Activated CD8-positive, alpha-beta memory T cell treated with anti-CD3 and anti-CD28 coated beads, Interleukin-2, amount 50 U/mL, for 1 hour (primary cell): Measurements from ENCODE around the gene ELMOD1.

Experiments
- DNase-seq: peaks from one replicate; pipeline ENCODE4 v3.0.0-alpha.2; 2020; ENCODE audit errors: extremely low read depth

ELMOD1 gene

DNA sequence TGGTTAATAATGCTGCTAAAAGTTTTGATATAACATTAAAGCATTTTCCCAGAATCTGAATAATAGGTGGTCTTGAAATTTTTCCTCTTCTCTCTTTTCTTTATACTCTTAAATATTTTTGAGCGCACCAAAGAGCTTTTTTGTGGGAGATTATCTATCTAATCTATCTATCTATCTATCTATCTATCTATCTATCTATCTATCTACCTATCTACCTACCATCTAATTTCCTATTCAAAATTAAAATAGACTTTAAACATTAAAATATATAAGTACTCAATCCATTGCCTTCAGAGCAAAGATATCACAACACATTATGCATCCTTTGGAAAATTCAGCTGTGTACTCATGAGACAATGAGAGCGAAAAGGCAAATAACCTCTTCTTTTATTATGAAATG is 55.8 kb downstream of the ELMOD1 start:
- no peak for DNase-seq

DNA sequence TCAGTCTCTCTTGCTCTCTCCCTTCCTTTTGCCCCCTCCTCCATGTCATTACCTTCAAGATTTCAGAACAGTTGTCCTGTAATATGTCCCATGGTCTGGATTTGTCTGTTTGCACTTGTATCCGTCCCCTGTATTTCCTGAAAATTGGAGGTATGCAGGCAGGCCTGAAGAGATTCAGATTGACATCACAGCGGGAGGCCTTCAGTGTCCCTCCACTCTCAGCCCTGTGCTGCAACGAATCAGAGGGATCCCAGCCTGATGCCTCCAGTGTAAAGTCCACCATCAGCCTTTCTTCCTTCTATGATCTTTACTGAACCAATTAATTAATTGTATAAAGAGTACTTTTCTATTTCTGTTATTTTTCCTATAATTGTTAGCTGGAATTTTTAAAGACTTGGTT is 57.3 kb downstream of the ELMOD1 start:
- no peak for DNase-seq

DNA sequence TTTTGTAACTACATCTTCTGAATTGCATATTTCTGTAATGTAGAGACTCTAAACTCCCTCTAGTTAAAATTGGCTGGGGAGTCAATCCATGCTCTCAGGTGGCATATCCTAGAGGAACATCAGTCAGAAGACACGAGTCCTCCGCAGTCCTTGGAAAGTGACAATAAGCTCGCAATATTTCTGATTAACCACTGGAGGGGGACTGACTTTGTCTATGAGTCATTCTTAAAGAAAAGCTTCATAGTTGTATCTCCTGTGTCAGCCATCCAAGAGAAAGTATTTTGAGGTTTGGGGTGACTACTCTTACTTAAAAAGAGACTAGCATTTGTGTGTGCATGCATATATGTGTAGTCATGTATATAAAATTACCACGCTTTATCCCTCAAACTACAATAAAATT is 60.7 kb downstream of the ELMOD1 start:
- DNase-seq, result no peak

DNA sequence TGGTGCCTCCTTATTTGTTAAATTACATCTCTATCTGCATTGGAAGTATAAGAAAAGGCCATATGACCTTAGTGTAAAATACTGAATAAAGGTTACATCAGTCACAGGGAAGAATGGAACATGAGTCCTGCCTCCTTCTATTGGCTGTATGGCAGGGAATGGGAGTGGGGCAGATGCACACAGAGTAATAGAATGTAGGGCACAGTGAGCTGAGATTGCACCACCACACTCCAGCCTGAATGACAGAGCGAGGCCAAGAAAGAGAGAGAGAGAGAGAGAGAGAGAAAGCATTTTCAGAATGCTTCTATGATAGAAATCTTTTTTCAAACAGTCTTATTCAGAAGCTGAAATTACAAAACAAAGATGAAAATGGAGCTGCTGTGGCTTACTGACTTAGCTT is 62.1 kb downstream of the ELMOD1 start:
- no peak for DNase-seq

DNA sequence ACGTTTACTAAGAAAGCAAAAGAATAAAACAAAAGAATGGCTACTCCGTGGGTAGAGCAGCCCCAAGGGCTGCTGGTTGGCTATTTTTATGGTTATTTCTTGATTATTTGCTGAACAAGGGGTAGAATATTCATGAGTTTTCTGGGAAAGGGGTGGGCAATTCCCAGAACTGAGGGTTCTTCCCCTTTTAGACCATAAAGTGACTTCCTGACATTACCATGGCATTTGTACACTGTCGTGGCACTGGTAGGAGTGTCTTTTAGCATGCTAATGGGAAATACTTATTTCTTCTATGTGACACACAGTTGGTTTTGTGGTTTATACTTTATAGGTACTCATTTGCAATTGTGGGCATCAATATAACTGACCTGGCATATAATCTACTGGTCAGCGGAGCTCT is 64.7 kb downstream of the ELMOD1 start:
- no peak for DNase-seq

DNA sequence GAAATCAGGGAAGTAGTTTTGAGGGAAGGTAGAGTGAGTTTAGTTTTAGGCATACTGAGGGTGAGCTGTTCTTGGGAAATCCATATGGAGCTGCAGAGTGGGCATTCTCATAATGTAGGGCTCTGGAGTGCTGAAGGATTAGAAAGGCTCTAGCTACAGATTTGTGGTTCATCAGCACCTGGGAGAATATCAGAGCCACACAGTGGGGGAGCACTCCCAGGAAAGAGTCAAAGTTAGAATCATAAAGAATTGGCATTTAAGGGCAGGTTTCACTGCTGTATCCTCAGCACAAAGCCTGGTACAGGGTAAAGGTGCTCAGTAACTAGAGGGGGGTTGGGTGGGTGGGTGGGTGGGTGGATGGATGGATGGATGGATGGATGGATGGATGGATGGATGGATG is 68.4 kb downstream of the ELMOD1 start:
- no peak for DNase-seq

DNA sequence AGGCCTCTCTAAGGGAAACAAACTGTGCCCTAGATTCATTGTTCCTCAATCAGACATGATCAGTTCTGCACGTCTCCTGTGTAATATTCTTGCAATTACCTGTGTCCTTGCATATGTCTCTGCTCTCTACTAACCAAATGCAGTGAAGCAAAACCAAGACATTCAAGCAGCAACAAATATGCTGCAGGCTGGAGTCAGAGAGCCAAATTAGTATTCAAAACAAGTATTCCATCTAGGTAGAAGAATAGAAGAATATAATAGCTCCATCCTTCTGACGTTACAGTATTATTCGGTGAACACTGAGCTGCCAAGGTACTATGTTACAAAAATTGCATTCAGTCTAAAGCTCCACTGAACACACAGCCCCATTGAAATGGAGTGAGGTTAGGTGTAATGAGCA is 69.1 kb downstream of the ELMOD1 start:
- DNase-seq, result no peak

DNA sequence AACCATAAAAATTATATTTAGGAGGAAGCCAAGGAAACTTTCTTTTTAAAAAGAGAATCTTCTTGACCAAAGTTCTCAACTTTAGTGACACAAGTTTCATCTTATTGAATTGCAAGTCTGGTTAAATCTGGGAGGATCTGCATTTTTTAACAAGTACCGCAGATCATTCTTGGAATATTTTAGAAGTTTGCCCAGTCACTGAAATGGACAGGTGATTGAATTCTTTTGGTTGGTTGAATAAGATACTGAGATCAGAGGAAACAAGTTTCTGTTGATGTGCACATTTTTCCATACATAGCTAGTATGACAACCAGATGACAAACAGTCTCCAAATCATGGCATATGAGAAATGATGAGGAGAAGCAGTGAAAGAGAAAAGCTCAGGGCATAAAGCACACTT is 70.7 kb downstream of the ELMOD1 start:
- DNase-seq, result no peak

DNA sequence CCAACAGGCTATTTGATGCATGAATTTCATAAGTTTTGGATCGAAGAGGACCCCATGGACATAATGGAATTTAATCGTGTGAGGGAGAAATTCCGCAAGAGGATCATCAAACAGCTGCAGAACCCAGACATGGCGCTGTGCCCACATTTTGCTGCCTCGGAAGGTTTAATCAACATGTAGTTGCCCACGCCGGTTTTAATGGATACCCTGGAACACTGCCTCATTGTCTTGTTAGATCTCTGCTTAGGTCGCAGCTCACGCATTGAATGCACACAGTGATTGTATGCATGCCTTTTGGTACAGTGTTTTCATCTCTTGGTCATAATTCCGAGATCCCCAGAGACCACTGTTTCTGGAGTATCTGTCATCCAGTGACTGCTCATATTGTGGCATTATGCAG is 74.1 kb downstream of the ELMOD1 start:
- no peak for DNase-seq

DNA sequence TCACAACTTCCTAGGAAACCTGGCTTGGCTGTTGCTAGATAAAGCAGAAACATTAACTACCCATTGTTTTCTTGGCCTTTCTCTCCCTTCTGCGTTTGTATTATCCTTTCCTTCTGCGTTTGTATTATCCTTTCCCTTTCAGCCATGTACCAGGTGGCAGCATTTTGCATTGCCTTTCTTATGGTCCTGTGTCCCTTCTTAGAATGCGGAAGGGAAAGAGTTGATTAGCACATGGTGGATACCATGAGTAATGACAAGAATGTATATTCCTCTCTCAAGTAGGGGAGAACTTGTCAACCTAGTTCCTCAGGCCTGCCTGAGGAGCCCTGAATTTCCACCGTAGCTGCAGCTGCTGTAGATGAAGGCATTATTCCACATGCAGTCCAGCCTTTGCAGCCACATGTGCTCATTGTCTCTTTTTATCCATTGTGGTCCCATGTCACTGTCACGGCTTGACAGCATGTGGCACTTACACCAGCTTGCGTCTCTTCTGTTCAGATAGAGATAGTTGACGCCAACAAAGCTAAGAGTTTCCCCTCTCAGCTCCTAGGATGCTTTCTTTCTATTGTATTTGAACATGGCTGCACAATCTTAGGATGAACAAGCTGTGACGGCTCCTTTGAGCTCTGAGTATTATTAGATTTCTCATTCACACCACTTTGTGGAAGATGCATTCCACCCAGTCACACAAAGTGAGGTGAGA is 76.1 kb downstream of the ELMOD1 start:
- no peak for DNase-seq

DNA sequence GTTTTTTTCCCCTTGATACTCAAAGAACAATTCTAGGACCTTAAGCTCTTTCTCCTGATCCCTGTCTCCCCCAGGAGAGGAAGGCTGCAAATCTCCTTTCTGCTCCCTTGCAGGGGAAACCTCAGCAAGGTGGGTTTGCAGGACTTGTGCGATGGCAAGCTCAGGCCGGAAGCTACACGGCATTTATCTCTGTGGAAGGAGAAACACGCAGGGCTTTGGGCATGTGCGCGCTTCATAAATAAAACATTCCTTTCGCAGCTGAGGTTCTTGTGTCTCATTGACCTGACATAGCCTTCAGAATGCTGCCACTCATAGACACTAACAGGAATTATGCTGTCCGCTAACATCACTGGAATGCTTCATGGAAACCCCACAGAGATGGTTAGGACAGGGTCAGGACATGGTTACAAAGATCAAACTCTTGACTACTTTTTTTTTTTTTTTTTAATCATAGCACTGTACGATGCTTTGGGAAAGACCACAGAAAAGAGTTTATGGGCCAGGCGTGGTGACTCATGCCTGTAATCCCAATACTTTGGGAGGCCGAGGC is 78.3 kb downstream of the ELMOD1 start:
- DNase-seq, result no peak

DNA sequence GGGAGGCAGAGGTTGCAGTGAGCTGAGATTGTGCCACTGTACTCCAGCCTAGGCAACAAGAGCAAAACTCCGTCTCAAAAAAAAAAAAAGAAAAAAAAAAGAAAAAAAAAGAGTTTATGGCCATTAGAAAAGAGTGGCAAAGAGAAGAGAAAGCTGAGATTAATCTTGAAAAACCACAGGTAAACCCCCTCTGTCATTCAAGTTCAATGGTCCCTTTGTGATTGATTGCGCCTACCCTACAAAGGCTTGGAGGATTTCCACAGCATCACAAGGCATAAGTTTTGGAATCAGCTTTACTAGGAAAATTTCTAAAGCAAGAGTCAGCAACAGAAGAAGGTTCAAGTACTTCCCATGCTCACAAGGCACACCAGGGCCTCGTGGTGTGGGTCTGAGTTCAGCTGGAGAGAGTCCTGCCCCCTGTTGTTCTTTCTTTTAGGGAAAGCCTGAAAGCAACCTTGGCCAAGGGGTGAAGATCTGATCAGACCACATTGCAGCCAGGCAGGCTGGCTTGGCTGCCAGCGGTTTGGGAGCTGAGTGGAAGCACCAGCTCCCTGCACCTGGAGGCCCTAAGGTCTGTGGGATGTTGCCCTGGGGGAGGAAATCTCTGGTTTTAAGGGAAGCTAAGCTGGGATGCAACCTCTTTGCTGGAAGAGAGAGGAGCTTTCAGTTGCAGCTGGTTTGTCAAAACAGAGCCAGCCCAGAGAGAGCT is 79.1 kb downstream of the ELMOD1 start:
- no peak for DNase-seq

DNA sequence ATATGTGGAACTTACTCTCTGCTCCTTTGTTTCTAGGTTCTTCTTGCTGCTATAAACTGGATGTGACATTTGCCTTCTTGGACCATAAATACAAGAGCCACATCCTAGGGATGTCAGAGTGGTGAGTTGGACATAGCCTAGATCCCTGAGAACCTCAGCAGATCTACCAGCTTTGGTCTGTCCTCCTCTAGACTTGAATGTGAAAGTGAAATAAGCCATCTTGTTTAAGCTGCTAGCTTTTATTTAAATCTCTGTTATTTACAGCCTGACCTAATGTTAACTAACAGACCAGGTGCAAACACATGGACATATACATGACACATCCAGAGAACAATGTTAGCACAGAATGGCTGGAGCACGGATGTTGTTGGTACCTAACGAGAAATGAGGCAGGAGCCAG is 85.0 kb downstream of the ELMOD1 start:
- no peak for DNase-seq

DNA sequence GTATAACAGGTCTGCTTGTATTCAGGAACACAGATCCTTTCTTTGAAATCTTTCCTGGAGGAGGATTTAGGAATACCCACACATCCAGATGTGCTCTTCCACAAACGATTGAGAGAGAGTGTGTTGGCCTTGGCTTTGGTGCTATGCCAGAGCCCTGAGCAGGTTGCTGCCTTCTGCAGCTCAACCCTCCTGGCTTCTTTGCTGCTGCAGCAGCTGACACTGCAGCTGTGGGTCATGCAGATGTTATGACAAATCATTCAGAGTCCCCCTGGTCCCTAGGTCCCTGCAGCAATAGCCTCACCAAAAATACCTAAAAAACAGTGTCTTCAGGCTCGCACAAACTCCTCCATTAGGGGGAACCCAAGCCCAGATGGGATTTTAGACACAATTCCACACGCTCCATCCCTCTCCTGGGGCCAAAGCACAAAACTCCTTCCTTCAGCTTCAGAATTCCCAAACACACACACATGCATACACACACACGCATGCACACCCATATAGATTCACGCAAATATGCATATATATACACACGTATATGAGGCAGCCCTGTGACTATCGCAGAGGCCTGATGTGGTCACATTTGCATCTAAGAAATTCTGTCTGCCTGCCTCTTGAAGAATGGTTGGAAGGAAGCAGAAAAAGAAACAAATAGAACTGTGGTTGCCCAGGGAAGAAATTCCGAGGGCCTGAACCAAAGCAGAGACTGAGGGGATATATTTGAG is 85.5 kb downstream of the ELMOD1 start:
- no peak for DNase-seq

DNA sequence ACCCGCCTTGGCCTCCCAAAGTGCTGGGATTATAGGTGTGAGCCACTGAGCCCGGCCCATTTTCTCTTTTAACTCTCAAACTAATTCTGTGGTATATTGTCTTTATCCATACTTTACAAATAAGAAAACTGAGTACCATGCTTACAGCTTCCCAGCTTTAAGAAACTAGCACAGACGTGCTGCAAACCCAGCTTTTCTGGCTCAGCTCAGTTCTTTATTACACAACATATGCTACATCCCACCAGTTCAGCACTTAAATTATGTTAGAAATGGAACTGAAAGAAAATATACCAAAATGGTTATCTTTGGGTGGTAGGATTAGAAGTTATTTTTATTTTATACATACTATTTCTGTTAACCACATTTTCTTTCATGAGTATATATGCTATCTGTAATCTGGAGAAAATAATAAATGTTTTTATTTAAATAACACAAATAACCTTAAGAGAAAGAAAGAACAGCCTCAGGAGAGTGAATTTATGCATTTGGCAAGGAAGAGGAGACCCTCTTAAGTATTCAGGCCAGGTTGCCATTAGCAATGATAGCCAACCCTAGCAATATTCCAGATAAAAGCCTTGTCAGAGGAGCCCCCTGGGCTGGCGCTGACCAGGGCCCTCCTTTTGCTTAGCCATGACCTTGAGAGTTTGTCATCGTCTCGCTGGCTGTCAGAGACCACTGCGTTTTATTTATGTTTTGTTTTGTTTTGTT is 87.1 kb downstream of the ELMOD1 start:
- DNase-seq, result no peak

DNA sequence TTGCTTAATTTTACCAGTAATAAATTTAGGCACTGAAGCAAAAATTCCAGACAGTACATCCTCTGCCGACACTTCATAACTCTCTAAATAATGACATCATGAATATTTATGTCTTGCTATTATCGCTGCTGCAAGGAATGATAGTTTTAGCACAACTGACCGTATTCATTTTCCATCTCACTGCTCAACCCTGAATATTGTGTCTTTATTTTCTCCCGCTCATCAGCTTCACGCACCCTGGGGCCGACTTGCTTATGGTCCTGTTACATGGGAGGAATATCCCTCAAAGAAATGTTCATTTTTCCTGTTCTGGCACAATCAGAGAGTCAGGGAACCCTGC is 87.7 kb downstream of the ELMOD1 start:
- DNase-seq, result no peak

DNA sequence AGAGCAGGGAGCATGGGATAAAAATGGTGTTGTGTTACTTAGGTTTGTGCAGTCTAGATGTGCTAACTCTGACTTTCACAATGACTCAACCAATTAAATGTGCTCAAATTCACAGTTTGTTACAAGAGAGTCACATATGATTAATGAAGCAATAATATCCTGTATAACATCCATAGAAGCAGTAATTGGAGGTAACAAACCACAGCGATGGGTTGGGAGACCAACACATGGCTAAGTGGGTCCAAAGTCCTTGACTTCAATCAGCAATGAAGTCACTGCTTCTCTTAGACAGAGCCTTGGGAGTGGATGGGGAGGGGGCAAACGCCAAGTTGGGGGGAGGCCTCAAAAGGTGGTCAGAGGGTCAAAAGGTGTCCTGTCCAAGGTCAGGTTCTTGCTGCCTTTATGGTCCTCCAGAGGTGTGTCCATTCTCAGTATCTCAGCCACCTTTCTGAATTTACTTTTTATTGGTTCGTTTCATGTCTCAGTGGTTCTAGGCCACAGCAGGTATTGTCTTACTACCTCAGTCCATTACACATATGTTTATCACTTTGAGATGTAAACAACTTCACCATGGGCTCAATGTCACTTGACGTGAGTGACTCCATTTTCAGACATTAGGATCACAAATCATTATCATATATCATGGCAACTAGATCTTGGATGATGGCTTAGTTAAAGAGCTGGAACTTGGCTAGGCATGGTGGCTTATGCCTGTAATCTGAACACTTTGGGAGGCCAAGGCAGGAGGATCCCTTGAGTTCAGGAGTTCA is 88.5 kb downstream of the ELMOD1 start:
- DNase-seq, result no peak

DNA sequence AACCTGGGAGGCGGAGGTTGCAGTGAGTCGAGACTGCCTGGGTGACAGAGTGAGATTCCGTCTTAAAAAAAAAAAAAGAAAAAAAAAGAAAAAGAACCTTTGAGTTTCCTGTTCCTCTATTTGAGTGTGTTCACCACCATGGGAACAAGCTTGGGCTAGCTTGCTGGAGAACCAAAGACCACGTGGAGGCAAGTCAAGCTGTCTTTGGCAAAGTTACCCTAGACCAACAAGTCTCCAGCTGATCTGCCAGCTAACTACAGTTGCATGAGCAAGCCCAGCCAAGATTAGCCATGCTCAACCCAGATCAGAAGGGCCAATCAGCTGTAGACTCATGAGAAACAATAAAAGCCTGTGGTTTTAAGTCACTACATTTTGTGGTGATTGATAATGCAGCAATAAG is 91.2 kb downstream of the ELMOD1 start:
- DNase-seq, result no peak

DNA sequence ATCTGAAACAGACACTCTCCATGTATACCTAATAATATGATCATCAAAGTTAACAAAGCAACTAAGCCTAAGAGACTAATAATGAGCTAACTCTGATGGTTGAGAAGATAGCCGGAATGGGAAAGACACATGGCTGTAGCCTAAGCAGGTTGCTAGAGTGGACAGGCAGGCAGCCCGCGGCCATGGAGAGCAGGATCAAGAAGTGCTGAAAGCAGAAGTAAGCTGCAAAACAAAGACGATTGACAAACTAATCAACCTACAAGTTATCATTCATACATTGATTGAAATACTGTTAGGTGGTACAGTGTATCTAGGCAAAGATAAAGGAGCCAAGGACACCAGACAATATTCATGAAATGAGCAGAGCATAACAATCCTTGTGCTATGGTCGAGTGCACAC is 91.6 kb downstream of the ELMOD1 start:
- no peak for DNase-seq

DNA sequence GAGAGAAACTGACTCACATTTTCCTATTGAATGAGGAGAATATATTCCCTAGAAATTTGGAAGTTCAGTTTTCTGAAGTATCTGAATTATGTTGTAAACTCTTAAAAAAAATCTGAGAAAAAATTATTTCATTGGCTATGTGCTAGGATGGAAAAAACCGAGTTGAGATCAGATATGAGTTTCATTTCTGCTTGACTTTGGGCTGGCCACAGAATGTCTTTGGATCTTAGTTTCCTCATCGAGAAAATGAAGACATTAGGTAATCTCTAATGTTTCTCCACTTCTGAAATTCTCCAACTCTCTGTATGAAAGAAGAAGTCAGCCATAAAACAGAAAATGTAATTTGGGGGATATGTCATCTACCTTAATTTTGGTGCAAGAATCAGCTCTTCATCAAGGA is 92.1 kb downstream of the ELMOD1 start:
- no peak for DNase-seq

DNA sequence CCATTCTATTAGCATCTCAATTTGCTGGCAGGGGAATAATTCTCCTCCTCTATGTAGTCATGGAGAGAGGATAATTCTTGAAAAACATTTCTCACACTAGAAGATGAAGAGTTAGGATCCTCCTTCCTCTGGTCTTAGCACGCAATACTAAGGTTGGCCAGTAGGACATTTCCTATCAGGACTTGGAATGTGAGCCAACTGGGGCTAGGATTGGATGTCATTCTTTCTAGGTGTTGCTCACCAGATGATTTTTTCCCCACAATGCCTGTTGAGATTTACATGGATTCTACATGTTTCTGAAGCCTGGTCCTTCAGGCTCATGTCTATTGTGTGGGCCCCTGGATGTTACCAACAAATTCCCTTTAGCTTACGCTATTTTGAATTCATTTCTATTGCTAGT is 92.9 kb downstream of the ELMOD1 start:
- no peak for DNase-seq
